GM12874 (cell line): ENCODE results near the gene CAMKMT.

ENCODE experiments used
- CTCF ChIP-seq: IDR thresholded peaks from 2 replicates; pipeline ENCODE4 v1.5.1; 2011; ENCODE audit warnings: low read depth, mild to moderate bottlenecking, control low read depth, low read length, moderate library complexity; ENCODE audit not compliant: insufficient read depth

The CAMKMT gene

DNA sequence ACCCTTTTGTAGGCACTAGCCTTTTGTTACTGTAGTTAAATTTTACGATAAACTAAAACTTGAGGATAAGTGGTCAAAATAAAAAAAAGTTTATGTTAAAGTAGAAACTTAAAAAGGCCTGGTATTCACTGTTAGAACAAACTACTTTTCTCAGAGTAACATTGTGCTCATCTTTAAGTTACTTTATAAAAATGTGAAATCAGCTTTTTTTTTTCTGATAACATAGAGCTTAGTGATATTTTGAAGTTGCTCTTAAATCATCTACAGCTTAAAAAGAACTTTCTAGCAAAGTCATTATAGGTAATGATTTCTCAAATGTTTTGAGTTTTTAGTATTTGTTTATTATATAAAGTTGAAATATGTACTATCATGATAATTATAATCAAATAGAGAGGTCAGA, 125.3 kb downstream of the CAMKMT start:
- TF ChIP-seq CTCF, result no peak

DNA sequence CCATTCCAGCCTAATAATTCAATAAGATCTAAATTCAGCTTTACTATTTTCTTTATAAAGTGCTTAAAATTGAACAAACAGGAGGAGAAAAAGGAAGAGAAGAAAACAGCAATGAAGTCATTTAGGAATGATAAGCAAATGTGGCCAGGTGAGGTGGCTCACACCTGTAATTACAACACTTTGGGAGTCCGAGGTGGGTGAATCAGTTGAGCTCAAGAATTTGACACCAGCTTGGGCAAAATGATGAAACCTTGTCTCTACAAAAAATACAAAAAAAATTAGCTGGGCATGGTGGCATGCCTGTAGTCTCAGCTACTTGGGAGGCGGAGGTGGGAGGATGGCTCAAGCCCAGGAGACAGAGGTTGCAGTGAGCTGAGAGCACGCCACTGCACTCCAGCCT, 129.0 kb downstream of the CAMKMT start:
- no peak for TF ChIP-seq CTCF

GRCh38 chr2:44494006-44494405, 132.3 kb downstream of the CAMKMT start:
- no peak for TF ChIP-seq CTCF

GRCh38 chr2:44495035-44495434, 133.3 kb downstream of the CAMKMT start:
- no peak for TF ChIP-seq CTCF

GRCh38 chr2:44495544-44495943, 133.8 kb downstream of the CAMKMT start:
- no peak for TF ChIP-seq CTCF

DNA sequence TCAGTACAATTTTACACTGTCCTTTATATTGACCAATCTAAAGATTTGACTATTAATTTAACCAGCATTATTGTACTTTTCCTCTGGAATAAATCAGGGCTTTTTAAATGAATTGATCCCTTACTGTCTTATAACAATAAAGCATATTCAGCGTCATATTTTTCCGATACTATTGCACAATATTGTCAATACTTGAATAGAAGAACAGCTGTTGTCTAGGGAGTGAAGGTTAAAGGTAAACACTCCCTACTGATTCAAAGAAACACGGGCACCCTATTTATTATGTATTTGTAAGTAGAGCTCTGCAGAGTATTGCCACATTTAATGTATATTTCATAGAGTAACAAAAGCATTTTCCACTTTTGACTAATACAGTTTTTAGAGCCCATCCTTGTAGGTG, 134.4 kb downstream of the CAMKMT start:
- no peak for TF ChIP-seq CTCF

DNA sequence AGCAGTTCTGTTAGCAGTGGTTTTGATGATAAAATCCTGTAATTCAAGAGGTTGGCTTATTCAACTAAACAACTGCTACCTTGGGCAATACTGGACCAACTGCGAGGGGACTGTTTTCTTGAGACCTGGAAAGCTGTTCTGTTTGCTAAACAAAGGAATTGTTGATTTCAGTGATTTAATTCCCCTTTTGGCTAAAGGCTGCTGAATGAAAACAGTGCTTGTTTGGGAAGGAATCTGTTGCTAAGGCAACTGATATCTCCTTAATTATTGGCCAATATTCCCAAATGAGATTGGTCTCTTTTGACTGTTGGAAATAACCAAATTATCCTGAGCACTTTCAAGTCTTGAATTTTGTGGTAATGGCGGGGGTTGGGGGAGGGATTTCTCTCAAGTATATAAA, 136.8 kb downstream of the CAMKMT start:
- no peak for TF ChIP-seq CTCF

DNA sequence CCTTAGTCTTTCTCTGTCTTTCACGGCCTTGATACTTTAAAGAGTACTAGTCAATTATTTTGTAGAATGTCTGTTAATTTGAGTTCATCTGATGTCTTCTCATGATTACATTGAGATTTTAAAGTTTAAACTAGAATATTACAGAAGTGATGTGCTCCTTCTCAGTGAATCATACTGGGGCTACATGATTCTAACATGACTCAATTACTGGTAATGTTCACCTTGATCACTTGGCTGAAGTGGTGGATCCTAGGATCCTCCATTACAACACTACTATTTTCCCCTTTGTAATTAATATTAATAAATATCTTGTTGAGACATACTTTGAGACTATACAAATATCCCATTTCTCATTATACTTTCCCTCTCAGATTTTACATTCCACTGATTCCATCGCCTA, 148.5 kb downstream of the CAMKMT start:
- no peak for TF ChIP-seq CTCF
